Pons (tissue), 1 donor: ENCODE measurements around the gene WDR49.
"Not testable (repeated sequence)": the region's sequence is repeated elsewhere in the genome, so short reads cannot be mapped to it uniquely, and the experiment has no call there.

ENCODE experiments used
- DNase-seq: peaks from one replicate; pipeline ENCODE4 v3.0.0-alpha.2; 2016; ENCODE audit warnings: low spot score

The WDR49 gene

GRCh38 chr3:167614196-167614595, 39.5 kb downstream of the WDR49 start:
- not testable (repeated sequence) for DNase-seq

- DNase-seq: no peak
Measured at GRCh38 chr3:167611718-167612117, 42.0 kb downstream of the WDR49 start.

GRCh38 chr3:167609156-167609555, 44.6 kb downstream of the WDR49 start:
- DNase-seq: no peak

- DNase-seq: no peak
Measured at GRCh38 chr3:167606836-167607235, 46.9 kb downstream of the WDR49 start.

- DNase-seq: no peak
Measured at GRCh38 chr3:167605871-167606270, 47.9 kb downstream of the WDR49 start.

GRCh38 chr3:167602041-167602440, 51.7 kb downstream of the WDR49 start:
- DNase-seq: no peak

- DNase-seq: no peak
Measured at GRCh38 chr3:167587651-167588050, 66.1 kb downstream of the WDR49 start.

GRCh38 chr3:167575000-167575600, 78.6 kb downstream of the WDR49 start:
- DNase-seq: no peak

GRCh38 chr3:167572991-167573390, 80.8 kb downstream of the WDR49 start:
- no peak for DNase-seq

- DNase-seq: no peak
Measured at GRCh38 chr3:167568634-167569033, 85.1 kb downstream of the WDR49 start.

- DNase-seq: no peak
Measured at GRCh38 chr3:167565489-167565888, 88.3 kb downstream of the WDR49 start.

- DNase-seq: no peak
Measured at GRCh38 chr3:167564612-167565011, 89.1 kb downstream of the WDR49 start.

GRCh38 chr3:167559924-167560323, 93.8 kb downstream of the WDR49 start:
- DNase-seq: no peak

GRCh38 chr3:167554898-167555297, 98.8 kb downstream of the WDR49 start:
- no peak for DNase-seq

GRCh38 chr3:167538081-167538480, 115.7 kb downstream of the WDR49 start:
- DNase-seq: no peak

GRCh38 chr3:167521006-167521355, 132.8 kb downstream of the WDR49 start:
- DNase-seq: no peak

GRCh38 chr3:167520266-167521005, 133.3 kb downstream of the WDR49 start:
- no peak for DNase-seq

GRCh38 chr3:167507954-167508353, 145.8 kb downstream of the WDR49 start:
- DNase-seq: no peak

GRCh38 chr3:167502401-167502800, 151.3 kb downstream of the WDR49 start:
- no peak for DNase-seq

GRCh38 chr3:167501941-167502340, 151.8 kb downstream of the WDR49 start:
- no peak for DNase-seq

GRCh38 chr3:167497903-167498302, 155.8 kb downstream of the WDR49 start:
- DNase-seq: no peak

- no peak for DNase-seq
Measured at GRCh38 chr3:167493244-167493643, 160.5 kb downstream of the WDR49 start.

GRCh38 chr3:167491621-167492020, 162.1 kb downstream of the WDR49 start:
- no peak for DNase-seq

GRCh38 chr3:167489571-167489970, 164.2 kb downstream of the WDR49 start:
- no peak for DNase-seq
